Cardiac fibroblast (primary cell): Measurements from ENCODE around the gene GPHN.
"Not testable (repeated sequence)": the region's sequence is repeated elsewhere in the genome, so short reads cannot be mapped to it uniquely, and the experiment has no call there.

Source experiments
- DNase-seq, 2 donors: peaks; one replicate each; pipeline versions ENCODE4 v3.0.0 to v3.0.0-alpha.2; 2010; ENCODE audit warnings: low read depth in 2 of 2
- H3K4me3 ChIP-seq, 2 donors: replicated peaks in 1 of 2; 1 replicate in 1 of 2; 2 replicates in 1 of 2; pipeline ENCODE4 v1.5.1; 2011; ENCODE audit warnings: low read depth in 2 of 2, low read length in 2 of 2, mild to moderate bottlenecking in 2 of 2, moderate library complexity in 1 of 2
- CTCF ChIP-seq: IDR thresholded peaks from one replicate; pipeline ENCODE4 v1.5.1; 2011; ENCODE audit warnings: low read depth, mild to moderate bottlenecking, low read length, inconsistent platforms

GPHN gene

GRCh38 chr14:66498311-66498710 is 9.6 kb upstream of the GPHN start:
- DNase-seq, result no peak
- no peak for TF ChIP-seq CTCF
- no peak overlapping the region for H3K4me3 ChIP-seq

GRCh38 chr14:66501592-66501991 is 6.4 kb upstream of the GPHN start:
- TF ChIP-seq CTCF, result no peak
- no peak overlapping the region for H3K4me3 ChIP-seq
- no peak for DNase-seq

- not testable (repeated sequence) for H3K4me3 ChIP-seq
- DNase-seq, result peak in 1 of 2 donors; percentile 53
Observed at GRCh38 chr14:66502836-66503235, 5.1 kb upstream of the GPHN start.

GRCh38 chr14:66503532-66503931 is 4.4 kb upstream of the GPHN start:
- no peak for TF ChIP-seq CTCF
- no peak overlapping the region for H3K4me3 ChIP-seq
- peak; percentile 52 to 78 for DNase-seq

GRCh38 chr14:66507181-66507721 is 696 bp upstream of the GPHN start:
- peak overlapping the region; percentile 96 to 97 for H3K4me3 ChIP-seq
- no peak for TF ChIP-seq CTCF
- no peak for DNase-seq

- TF ChIP-seq CTCF, result no peak
- DNase-seq, result no peak
- H3K4me3 ChIP-seq, result peak overlapping the region; percentile 96 to 97
Observed at GRCh38 chr14:66508547-66508845, 549 bp downstream of the GPHN start.

GRCh38 chr14:66508846-66509621 is 1.1 kb downstream of the GPHN start:
- DNase-seq, result peak; percentile 26 to 42
- TF ChIP-seq CTCF, result no peak
- peak overlapping the region; percentile 96 to 97 for H3K4me3 ChIP-seq
